ENCODE measurements around the gene EFL1.
"Not testable (repeated sequence)": the region's sequence is repeated elsewhere in the genome, so short reads cannot be mapped to it uniquely, and the experiment has no call there.

The EFL1 gene

DNA sequence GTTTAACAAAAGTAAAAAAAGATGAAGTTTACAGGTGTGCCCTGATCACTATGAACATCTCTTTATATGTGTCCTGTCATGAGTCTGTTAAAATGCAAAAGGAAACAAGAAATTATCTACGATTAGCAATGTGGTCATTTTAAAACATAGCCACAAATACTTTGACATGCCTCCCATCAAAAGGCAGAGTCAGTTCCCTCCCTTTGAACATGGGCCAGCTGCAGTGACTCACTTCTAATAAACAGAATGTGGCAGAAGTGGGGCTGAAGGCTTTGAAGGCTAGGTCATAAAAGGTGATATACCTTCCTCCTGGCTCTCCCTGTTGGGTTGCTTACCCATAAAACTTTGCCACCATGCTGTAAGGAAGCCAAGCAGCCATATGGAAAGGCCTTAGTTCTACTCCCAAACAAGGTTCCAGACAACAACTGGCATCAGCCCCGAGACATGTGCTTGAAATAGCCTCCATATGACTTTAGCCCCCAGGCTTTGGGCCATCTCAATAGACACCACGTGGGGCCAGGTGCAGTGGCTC is 52.4 kb downstream of the EFL1 start:
- DNase-seq; intact Hi-C loops (cut with DNase I): not testable (repeated sequence)

DNA sequence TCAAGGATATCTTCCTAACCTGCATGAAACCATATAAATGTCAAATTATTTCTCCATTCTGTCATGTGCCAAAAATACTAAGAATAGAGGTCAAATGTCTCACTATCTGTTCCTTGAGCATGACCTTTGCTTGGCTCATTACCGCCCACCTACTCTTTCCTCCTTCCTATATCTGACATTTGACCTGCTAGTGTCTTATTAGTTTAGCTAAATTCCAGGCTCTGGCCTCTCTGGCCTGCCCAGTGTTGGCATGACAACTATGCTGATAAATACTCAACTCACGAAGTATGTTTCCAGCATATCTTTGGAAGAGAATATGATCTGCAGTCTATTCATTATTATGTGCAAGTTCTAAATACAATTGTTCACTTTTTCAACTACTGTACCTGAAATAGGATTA is 58.0 kb downstream of the EFL1 start:
- DNase-seq; intact Hi-C loops (cut with DNase I): not testable (repeated sequence)

DNA sequence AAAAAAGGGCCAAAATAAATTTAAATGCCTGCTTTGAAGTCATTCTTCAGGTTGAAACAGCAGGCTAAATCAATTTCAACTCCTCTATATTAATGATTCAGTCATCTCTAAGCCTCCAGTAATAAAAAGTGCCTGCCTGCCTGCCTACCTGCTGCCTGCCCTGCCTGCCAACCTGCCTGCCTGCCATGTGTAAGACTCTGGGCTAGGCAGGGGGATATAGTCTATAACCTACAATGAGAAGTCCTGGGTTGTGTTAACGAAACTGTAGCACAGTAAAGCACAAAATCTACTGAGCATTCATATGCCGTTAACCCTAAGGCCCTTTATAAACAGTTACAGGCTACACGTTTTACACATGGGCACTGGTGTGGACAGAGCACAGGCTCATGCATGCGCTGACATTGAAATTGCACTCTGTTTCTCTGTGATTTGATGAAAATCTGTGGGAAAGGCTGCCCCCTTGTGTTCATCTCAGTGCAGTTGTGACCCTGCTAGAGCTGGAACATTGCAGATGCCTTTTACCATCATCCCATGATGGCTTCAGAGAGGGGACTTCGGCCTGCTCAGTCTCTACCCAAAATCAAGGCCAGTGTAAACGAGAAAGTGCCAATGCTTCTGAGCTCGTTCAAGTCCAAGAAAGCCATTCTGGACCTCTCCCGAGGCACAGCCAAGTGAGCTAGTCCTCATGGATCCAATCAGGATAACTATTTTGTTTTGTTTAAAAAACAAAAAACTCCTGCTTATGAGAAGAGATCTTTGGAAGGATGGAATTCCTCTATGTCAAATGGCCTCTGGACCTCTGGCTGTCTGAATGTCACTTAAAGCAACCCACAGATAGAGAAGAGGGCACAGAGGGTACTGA is 64.6 kb downstream of the EFL1 start:
- DNase-seq, result peak; percentile 39 to 92 (median 78)
- intact Hi-C loops (cut with DNase I), result loop anchor here (2.0 to 5.0 kb wide), 4 partner anchors 151 to 926 kb away; partner anchors contain the start of gene MEX3B

DNA sequence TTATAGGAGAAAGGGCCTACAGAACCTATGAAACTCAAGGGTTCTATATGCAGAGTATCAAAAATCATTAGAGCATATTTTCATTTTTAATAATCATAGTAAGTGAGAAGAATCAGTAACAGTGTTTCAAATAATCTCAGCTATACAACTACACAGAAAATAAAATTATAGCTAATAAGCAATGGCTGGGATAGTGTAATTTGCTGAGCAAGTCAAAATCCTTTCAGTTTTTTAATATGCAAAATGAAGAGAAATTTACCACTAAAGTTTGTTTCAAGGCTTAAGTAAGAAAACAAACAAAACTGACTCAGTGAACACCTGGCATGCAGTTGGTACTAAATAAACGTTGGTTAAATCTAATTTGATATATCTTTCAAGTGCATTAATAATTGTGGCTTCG is 66.2 kb downstream of the EFL1 start:
- intact Hi-C loops (cut with DNase I), result loop anchor here (5.0 kb wide), 2 partner anchors 149 to 924 kb away; partner anchors contain the start of gene MEX3B
- DNase-seq, result no peak

DNA sequence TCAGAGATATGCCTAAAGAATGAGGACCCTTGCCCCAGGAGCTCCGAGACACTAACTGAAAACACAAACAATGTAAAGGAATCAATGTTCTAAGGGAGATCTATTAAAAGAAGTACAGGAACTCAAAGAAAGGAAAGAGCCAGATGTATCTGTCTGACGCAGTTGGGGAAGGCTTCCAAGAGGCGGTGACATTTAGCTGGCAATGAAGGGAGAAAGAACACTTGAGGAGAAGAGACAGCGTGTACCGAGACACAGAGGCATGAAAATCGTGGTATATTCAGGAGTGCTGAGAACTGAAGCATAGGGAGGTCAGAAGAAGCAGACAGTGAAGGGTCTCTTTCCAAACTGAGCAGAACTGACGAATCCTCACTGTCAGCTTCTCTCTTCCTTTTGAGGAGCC is 66.7 kb downstream of the EFL1 start:
- not testable (repeated sequence) for DNase-seq
- intact Hi-C loops (cut with DNase I), result loop anchor here (5.0 kb wide), 2 partner anchors 149 to 924 kb away; partner anchors contain the start of gene MEX3B

DNA sequence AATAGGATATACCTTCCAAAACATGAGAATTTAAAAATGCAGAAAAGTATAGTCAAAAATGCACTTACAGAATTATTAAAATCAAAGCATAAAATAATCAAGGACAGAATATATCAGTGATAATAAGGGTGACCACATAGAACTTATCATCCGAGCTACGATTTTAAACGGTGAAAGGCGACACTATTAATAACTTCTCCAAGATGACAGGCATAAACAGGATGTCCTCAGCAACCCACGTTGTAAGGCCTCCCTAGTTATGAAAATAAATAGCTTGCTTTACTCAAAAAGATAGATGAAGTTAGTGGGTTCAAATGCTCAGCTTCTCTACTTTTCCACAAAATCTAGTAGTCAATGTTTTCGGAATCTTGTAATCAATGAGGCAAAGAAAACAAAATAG is 68.0 kb downstream of the EFL1 start:
- DNase-seq; intact Hi-C loops (cut with DNase I): not testable (repeated sequence)

DNA sequence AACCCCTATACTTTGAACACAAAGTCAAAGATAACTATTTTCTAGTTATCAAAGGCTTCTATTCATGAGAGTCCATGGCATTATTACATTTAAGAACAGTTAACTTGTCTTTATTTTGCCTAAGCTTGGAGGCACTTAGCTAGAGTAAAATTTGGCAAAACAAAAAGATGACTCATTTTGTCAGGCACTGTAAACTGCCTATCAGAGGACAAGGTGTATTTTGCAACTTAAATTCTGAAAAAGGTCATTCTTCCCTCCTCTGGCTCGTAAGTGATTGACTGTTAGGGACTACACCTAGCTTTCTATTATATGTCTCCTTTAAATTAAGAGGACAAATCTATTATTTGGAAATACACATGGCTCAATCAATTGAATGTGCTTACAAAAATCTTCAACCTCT is 69.1 kb downstream of the EFL1 start:
- DNase-seq; intact Hi-C loops (cut with DNase I): not testable (repeated sequence)

DNA sequence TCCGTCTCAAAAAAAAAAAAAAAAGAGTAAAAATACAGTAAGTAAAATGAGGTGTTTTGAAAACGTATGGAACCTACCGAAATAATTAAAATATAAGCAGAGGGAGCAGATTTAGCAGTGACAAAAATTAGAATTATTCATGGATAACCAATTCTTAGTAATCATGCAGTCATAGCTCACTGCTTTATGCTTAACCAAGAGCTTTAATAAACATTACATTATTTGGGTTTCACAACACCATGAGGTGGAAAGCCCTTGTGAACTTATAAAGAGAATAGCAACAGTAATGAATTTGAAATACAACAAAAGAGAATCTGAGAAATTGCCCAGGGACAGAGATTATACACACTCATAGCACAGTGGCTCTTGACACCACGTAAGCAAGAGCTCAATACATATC is 70.1 kb downstream of the EFL1 start:
- DNase-seq; intact Hi-C loops (cut with DNase I): not testable (repeated sequence)

DNA sequence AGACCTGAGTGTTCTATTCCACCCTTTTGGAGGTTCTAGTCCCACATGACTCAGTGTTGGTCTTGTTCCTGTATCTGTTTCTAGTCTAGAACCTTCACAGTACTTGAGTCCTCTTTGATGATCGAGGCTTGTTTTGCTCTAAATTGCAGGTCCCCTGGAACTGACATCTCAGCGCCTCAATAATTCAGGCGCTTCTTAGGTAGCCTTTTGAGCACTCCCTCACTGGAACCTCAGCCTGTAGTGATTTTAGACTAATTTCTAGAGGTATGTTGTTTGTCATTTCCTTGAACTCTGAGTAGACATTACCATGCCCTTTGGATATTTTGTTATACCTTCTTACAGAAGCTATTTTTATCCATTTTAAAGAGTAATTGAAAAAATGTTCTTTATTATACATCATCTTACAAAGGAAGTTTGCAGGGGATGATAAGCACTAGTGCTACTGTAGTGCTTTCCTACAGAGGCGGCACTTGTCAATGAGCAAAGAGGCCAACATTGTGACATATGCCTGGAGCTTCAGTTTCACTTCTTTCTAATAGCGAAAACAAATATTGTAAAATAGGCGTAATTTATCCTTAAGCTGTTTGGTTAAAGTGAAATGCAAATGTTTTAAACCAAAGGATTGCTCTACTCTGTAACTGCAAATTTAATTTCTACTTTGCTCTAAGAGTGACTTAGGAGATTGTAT is 75.7 kb downstream of the EFL1 start:
- no peak for DNase-seq
- intact Hi-C loops (cut with DNase I), result no loop called here

DNA sequence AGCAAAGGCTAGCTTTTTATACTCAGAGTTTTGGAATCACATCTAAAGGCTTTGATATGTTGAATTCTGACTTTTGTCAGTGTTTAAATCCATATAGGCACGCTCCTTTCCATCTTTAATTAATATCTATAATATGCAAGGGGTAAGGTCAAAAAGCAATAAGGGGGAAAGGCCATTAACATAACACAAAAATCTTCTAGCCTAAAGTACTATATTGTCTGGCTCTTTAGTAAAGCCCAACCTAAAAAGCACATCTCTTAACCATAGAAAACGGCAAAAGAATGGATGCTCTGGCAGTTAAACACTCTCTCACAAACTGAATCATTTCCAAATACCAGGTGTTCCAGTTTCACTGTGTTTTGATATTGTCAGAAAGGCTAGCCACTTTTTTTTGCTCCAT is 76.4 kb downstream of the EFL1 start:
- intact Hi-C loops (cut with DNase I), result no loop called here

DNA sequence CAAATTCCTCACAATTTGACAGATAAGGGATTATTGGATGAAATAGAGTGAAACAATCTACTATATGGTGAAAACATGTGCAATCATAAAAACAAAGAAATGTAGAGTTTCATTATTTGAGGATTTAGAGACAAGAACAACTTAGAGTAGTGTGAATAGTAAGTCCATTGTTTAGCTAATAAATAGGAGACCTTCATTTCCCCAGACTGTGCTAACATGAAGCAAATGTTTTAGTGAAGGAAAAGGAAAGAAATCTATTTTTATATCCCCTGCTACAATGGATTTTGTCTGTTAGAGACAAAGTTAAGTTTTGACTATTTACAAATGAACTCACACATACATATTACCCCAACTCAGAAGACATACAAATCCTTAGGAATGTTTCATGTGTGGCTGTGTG is 77.8 kb downstream of the EFL1 start:
- DNase-seq, result no peak
- intact Hi-C loops (cut with DNase I), result no loop called here

More for the DNA sequence above, 76.4 kb downstream of the EFL1 start:
- no peak for DNase-seq

DNA sequence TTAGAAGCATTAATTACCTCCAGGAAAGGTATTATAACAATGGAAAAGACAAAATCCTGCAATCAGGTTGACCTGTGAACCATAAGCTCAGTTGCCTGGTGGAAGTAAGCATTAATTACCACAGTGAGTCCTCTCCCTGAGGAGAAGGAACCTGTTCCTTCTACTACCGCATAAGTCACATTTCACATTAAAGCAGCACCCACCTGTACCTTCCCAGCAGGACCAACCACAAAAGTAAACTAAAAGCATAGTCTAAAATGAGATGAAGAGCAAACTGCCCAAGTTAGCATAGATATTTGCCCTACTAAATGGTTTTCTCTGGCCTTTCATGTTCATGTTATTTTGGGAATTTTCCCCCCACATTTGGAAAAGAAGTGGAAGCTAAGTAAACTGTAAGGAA is 78.2 kb downstream of the EFL1 start:
- no peak for DNase-seq
- intact Hi-C loops (cut with DNase I), result no loop called here

DNA sequence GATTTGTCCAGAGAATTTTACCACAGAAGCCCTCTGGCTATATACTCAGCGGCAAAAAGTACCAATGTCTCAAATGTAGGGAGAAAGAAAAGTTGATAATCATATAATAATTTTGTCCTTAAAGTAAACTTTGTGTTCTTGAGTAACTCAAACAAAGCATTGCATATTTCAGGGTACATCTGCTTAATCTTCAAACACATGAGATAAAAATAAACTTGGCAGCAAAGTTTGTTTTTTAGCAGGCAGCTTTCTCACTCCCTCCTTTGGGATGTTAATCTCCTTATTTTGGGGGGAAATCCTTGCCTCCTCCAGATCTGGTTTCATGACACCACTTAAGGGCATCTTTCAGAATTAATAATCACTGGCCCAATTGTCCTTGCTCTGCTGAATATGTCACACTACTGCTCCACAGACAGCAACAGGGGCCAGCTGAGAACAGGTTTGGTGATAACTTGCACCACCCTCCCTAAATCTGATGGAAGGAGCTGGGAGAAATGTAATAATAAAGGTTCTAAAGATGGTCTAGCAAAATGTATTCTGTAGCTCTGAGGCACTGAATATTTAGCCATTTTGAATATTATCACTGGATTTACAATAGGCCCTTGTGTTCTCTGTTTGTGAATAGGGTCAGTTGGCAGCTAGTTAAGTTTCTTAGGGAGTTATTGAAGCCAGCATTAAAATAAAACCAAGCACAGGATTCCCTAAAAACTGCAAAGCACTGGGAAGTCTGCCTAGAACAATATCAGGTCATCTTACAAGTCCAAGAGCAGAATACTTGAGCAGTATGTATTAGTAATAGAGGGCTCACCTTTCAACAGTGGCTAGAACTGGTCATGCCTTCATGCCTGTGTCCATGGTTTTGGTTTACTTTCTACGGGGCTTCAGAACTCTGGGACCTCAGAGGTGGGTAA is 79.2 kb downstream of the EFL1 start:
- intact Hi-C loops (cut with DNase I), result no loop called here
- DNase-seq, result no peak

DNA sequence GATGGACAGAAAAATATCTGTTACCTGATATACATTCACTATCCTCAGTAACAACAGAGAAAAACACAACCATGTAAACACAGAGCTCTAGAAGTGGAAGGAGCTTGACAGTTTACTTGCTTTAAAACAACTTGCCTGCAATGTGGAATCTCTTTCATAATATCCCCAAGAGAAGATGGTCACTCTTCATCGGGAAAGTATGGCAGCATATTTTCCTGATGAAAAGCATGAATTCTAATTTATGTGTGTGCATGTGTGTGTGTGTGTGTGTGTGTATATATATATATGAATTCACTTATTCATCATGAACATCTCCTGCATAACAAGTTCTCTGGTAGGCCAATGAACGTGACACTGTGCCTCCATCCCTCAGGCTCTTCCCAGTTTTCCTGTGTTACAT is 81.2 kb downstream of the EFL1 start:
- no peak for DNase-seq
- intact Hi-C loops (cut with DNase I), result no loop called here

DNA sequence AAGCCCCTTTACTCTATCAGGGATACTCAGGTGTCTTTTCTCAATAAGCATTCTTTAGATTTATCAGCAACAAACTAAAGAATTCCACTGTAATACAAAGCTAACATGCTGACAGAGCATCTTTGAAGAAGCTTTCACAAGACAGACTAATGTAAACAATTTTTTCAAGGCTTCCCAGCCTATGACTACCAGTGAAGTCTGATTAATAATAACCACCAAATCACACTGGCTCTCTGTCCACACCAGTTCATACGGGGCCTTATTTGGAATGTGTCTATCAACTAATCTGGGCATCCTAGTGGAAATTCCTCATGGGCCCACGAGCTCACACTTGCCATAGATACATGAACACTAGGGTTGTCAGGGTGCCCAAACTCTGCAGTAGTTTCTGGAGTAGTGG is 84.5 kb downstream of the EFL1 start:
- intact Hi-C loops (cut with DNase I), result no loop called here
- no peak for DNase-seq

DNA sequence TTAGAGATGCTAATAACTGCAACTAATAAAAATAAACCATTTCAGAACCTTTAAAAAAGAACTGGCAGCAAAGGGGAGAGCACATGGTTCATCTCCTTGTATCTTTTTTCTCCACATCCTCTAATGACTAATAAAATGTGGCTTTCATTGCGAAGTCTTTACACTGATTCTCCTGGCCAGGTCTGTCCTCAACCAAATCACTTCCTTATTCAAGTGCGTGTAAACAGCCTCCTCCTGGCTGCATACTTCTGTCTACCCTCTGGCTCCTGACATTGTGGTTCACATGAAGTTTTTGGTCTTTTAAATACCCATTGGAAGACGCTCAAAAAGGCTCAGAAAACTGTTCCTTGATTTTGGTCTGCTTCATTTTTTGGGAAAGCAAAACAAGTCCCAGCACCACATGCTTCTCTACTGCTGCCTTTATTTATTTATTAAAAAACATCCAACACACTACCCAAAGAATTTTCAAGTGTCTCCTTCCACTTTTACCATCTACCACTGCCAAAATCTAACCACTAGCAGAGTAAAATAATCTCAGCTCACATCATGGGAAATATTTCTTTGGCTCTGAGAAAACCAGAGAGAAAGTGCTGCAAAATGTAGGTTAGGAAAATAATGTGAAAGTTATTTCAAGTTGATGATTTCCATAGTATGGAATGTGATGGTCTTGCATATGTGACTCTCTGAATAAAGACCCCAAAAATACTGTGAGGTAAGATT is 85.1 kb downstream of the EFL1 start:
- intact Hi-C loops (cut with DNase I), result no loop called here
- no peak for DNase-seq

DNA sequence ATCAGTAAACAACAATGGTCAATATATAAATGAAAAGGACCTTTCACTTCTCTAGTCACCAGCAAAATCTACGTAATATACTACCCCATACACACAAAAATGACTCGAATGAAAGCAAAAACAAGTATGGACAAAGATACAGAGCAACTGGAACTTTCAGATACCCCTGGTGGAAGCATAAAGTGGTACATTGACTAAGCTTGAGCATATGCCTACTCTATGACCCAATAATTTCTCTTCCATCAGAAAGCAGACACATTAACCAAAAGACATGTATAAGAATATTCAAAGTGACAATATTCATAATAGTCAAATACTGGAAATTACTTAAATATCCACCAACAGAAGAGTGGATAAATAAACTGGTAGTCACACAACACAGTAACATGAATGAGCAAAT is 86.0 kb downstream of the EFL1 start:
- DNase-seq, result no peak
- intact Hi-C loops (cut with DNase I), result no loop called here

DNA sequence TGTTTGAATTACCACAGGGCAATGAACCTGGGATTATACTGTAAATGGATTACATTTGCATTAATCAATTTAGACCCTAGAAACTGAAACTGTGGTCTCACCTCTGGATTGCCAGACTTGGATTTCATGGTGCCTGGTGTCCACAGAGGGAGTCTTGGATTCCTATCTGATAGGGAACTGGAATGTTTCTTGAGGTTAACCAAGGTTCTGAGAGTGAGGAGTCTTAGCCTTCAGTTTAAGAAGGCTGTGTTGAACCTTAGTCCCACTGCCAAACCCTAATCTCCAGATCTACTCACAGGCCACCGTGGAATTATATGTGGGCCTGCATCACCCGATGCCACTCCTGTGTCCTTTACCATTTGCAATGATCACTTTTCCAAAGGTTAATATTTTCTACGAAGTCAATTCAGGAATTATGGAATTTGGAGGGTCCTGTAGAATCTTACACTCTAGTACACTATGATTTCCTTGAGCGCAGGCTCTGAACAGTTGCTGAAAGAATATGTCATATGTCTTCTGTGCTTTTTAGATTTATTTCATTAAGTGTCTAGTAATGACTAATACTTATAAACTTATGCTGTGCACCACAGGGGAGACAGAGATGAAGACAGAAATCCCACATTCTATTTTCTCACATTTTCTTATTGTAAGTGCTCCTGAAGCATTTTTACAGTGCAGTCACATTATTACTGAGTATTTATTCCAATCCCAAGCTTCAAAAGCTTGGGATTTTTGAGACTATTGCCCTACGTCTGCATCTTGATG is 87.9 kb downstream of the EFL1 start:
- intact Hi-C loops (cut with DNase I), result no loop called here
- DNase-seq, result no peak

DNA sequence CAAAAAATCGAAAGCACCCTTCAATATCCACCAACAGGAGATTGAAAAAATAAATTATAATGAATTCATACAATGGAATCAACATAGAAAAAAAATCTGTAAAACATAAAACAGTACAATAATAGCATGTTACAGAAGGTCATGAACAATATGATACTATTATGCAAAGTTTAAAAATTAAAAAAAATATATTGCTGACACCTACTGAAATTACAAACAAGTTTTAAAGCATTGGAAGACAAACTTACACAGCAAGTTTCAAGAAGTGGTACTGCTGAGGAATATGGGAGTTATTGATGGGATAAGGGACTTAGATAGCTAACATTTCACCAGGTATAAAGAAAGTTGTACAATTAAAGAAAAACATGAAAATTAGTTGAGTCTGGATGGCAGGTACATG is 89.4 kb downstream of the EFL1 start:
- intact Hi-C loops (cut with DNase I), result no loop called here
- DNase-seq, result no peak
